GM11168 (cell line): Measurements from ENCODE around the gene ZNF337.
"Not testable (repeated sequence)": the region's sequence is repeated elsewhere in the genome, so short reads cannot be mapped to it uniquely, and the experiment has no call there.

Experiments
- in situ Hi-C: fragments of 300-500 bp; cut with MboI; formaldehyde crosslinking; loops from one replicate; pipeline ENCODE4 v1.12.0; 2022; ENCODE audit warnings: low sequenced_read_pairs; ENCODE audit not compliant: unreplicated experiment

The ZNF337 gene

GRCh38 chr20:25697132-25697446 lies 436 bp upstream of the ZNF337 start:
- in situ Hi-C loops, result no loop called here

GRCh38 chr20:25695532-25696370 lies 902 bp downstream of the ZNF337 start:
- in situ Hi-C loops, result no loop called here

GRCh38 chr20:25692499-25692898 lies 4.2 kb downstream of the ZNF337 start:
- in situ Hi-C loops, result no loop called here

GRCh38 chr20:25690427-25690826 lies 6.2 kb downstream of the ZNF337 start:
- in situ Hi-C loops, result no loop called here

GRCh38 chr20:25686081-25687067 lies 10.3 kb downstream of the ZNF337 start:
- in situ Hi-C loops, result no loop called here

GRCh38 chr20:25685276-25686080 lies 11.2 kb downstream of the ZNF337 start:
- in situ Hi-C loops, result no loop called here

GRCh38 chr20:25683826-25684225 lies 12.8 kb downstream of the ZNF337 start:
- in situ Hi-C loops, result not testable (repeated sequence)

GRCh38 chr20:25683050-25683449 lies 13.6 kb downstream of the ZNF337 start:
- in situ Hi-C loops, result no loop called here

- in situ Hi-C loops, result no loop called here
Measured at GRCh38 chr20:25676164-25676809, 20.4 kb downstream of the ZNF337 start.

GRCh38 chr20:25675161-25675560 lies 21.5 kb downstream of the ZNF337 start:
- in situ Hi-C loops, result no loop called here

GRCh38 chr20:25672659-25673235 lies 23.9 kb downstream of the ZNF337 start:
- in situ Hi-C loops, result no loop called here

GRCh38 chr20:25669826-25670422 lies 26.7 kb downstream of the ZNF337 start:
- in situ Hi-C loops, result no loop called here

GRCh38 chr20:25668446-25668845 lies 28.2 kb downstream of the ZNF337 start:
- in situ Hi-C loops, result no loop called here

- in situ Hi-C loops, result no loop called here
Measured at GRCh38 chr20:25659999-25660398, 36.7 kb downstream of the ZNF337 start.

GRCh38 chr20:25654487-25654886 lies 42.2 kb downstream of the ZNF337 start:
- in situ Hi-C loops, result no loop called here

- in situ Hi-C loops, result not testable (repeated sequence)
Measured at GRCh38 chr20:25652866-25653265, 43.8 kb downstream of the ZNF337 start.

- in situ Hi-C loops, result no loop called here
Measured at GRCh38 chr20:25644814-25645213, 51.8 kb downstream of the ZNF337 start.

- in situ Hi-C loops, result no loop called here
Measured at GRCh38 chr20:25643716-25644115, 52.9 kb downstream of the ZNF337 start.

- in situ Hi-C loops, result no loop called here
Measured at GRCh38 chr20:25637247-25637646, 59.4 kb downstream of the ZNF337 start.
